ENCODE results near the gene FAM110D. TPM values are rescaled to one million over a fixed set of nuclear protein-coding genes. Genes with fewer than 3 reads are reported as not detected.

The FAM110D gene
- total and polyA plus RNA-seq, 10 of the 15 experiments (the other 5 are each of a cell fraction or from before 2014, with no cell fraction given) = 0.06 TPM; not detected in 9

GRCh38 chr1:26110731-26111529 is 47.9 kb upstream of the FAM110D start (continued):
- TF ChIP-seq SKIL (IDR thresholded peaks at IDR 0.05; ENCODE audit: low read depth, poor library complexity, severe bottlenecking) (no peak), HDAC2 (IDR thresholded peaks at IDR 0.05) (no peak), USF1 (IDR thresholded peaks at IDR 0.05; ENCODE audit: borderline replicate concordance, extremely low read length, insufficient read depth, low read depth, low read length) (no peak), TCF12 (IDR thresholded peaks at IDR 0.05; ENCODE audit: low read depth, low read length) (peak; percentile 73), DPF2 (IDR thresholded peaks at IDR 0.05) (peak; percentile 56), RFX5 (IDR thresholded peaks at IDR 0.05; ENCODE audit: low read depth, low read length) (no peak), PRDM15 (CRISPR knock-in tag; IDR thresholded peaks at IDR 0.05) (no peak), NR2F1 (conservative IDR thresholded peaks at IDR 0.05) (no peak; the same call in none of the 2 replicates), BMI1 (IDR thresholded peaks at IDR 0.05; ENCODE audit: borderline replicate concordance) (no peak), POLR2A (IDR thresholded peaks at IDR 0.05; ENCODE audit: low read depth, low read length) (peak; percentile 69), ZZZ3 (IDR thresholded peaks at IDR 0.05; ENCODE audit: control insufficient read depth, insufficient read length, low read depth) (no peak), NR2C2 (IDR thresholded peaks at IDR 0.05; ENCODE audit: borderline replicate concordance, control insufficient read depth, insufficient read length, low read depth) (no peak), MEF2A (IDR thresholded peaks at IDR 0.05; ENCODE audit: insufficient read depth, low read depth, low read length) (no peak), SRF (IDR thresholded peaks at IDR 0.05; ENCODE audit: low read depth in 2 of 2, low read length in 2 of 2) (no peak), FOXM1 (IDR thresholded peaks at IDR 0.05; ENCODE audit: low read depth, low read length) (no peak), MLLT1 (IDR thresholded peaks at IDR 0.05) (no peak), SUZ12 (IDR thresholded peaks at IDR 0.05; ENCODE audit: unreplicated experiment) (no peak), KAT2A (conservative IDR thresholded peaks at IDR 0.05; ENCODE audit: control insufficient read depth, low read depth, low read length) (no peak), BHLHE40 (IDR thresholded peaks at IDR 0.05; ENCODE audit: borderline replicate concordance in 1 of 2, low read depth in 2 of 2, low read length in 1 of 2) (peak in 1 of 2 experiments; percentile 65; a peak in 1 of 4 replicates), IRF5 (IDR thresholded peaks at IDR 0.05; ENCODE audit: borderline replicate concordance) (peak; percentile 61)
